Measurements from ENCODE around the gene PLCG1. TPM values are rescaled to one million over a fixed set of nuclear protein-coding genes. Genes with fewer than 3 reads are reported as not detected.

PLCG1 gene
- total RNA-seq, 2 experiments from 2014 or later, result 156 to 162 TPM

Other genes with a start within 250 kb of the PLCG1 start
- gene TOP1, start 108.7 kb upstream of the PLCG1 start, total RNA-seq, result 100 to 1,000 TPM in 1 of 2 experiments, 10 to 100 TPM in 1; 99.6 to 102 TPM
- 10 to 100 TPM; 15.5 to 17.6 TPM for gene ZHX3, start 180.2 kb downstream of the PLCG1 start, total RNA-seq
- 1 to 10 TPM; 1.4 to 1.8 TPM for gene LPIN3, start 203.3 kb downstream of the PLCG1 start, total RNA-seq
- gene EMILIN3, start 229.3 kb downstream of the PLCG1 start, total RNA-seq, result not detected

Data from activated naive CD8-positive, alpha-beta T cell treated with anti-CD3 and anti-CD28 coated beads for 36 hours (primary cell).